Left ventricle myocardium superior (tissue), 1 donor: Measurements from ENCODE around the gene KCNJ14. TPM values are rescaled to one million over a fixed set of nuclear protein-coding genes. Genes with fewer than 3 reads are reported as not detected.
A peak's percentile ranks its signal among the peaks of the same experiment; 100 is the strongest.

ENCODE experiments used
- ATAC-seq: fragments of 200-7000 bp; cut with Tn5 transposase; one replicate; pipeline ENCODE4 v1.9.1; 2020; ENCODE audit warnings: mild to moderate bottlenecking, moderate library complexity
- DNase-seq: peaks from one replicate; pipeline ENCODE4 v3.0.0-alpha.2; 2020
- intact Hi-C: fragments of 100-400 bp; cut with micrococcal nuclease; formaldehyde crosslinking; loops from one replicate; pipeline ENCODE4 v1.11.0; 2022
- long read RNA-seq: library from polyadenylated mRNA; unstranded; transcript quantifications from one replicate; pipeline ENCODE4 v2.0.0, GENCODE V29; 2021
- total RNA-seq: library from RNA; stranded (reverse); fragmentation: NEBNext Ultra II Directional; extraction: Animal tissue kit (Norgen Biotek cat#: 25700); gene quantifications from one replicate; pipeline ENCODE4 v1.2.1, GENCODE V29; 2021
- donor health status: DM: no; HTN: yes; CAD: no; lungs with severe emphysema.

Gene KCNJ14
- 0.35 TPM for total RNA-seq
- long read RNA-seq = 0 reads

DNA sequence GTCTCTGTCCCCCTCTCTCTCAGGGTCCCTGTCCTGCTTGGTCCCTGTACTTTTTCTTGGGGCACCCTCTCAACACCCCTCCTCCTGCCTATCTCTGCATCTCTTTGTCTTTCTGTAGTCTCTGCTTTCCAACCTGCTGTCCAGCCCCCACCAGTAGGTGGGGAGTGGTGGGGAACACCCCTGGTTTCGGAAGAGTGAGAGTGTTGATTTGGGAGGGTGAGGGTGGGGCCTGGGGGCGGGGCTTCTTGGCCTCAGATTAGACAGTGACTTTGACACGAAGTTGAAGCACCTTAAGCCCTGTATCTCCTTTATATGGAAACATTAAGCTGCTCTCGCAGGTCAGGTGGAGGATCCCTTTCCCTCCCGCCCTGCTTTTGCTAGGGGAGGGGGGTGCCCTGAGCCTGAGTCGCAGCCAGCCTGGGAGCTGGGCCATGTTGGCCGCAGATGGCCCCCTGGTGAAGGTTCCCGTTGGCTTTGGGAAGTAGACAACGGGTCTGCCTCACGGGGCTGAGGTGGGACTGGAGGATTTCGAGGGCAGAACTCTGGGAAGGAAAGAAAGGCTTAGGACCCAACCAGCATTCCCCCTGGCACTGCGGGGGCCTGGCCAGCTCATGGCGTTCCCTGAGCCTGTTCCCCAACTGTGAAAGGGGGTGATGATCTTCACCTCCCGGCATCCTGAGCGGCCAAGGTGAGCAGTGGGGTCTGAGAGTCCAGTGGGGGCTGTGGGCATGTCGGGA lies at the start of gene KCNJ14:
Gene KCNJ14, plus strand, starts transcription at position 404 of the 737 bp plus-strand sequence. CDS start 6,151 bp downstream, outside the sequence.
- intact Hi-C loops = no loop called here
- ATAC-seq (no peak), DNase-seq (no peak)

DNA sequence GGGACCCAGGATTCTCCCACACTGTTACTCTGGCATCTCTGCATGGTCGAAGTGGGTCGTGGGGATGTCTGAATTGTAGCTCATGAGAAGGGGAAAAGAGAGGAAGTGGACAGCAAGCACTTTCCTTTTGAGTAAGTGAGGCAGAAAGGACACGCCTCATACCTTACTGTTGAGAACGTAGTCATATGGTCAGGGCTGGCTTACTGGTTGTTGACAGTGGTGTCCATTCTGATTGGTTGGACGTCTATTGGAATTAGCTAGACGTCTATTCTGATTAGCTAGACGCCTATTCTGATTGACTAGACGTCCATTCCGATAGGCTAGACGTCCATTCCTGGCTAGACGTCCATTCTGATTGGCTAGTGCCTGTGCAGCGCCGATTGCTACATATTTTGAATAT lies 49.5 kb upstream of the KCNJ14 start:
- ATAC-seq (no peak), DNase-seq (no peak)
- intact Hi-C loops = no loop called here

DNA sequence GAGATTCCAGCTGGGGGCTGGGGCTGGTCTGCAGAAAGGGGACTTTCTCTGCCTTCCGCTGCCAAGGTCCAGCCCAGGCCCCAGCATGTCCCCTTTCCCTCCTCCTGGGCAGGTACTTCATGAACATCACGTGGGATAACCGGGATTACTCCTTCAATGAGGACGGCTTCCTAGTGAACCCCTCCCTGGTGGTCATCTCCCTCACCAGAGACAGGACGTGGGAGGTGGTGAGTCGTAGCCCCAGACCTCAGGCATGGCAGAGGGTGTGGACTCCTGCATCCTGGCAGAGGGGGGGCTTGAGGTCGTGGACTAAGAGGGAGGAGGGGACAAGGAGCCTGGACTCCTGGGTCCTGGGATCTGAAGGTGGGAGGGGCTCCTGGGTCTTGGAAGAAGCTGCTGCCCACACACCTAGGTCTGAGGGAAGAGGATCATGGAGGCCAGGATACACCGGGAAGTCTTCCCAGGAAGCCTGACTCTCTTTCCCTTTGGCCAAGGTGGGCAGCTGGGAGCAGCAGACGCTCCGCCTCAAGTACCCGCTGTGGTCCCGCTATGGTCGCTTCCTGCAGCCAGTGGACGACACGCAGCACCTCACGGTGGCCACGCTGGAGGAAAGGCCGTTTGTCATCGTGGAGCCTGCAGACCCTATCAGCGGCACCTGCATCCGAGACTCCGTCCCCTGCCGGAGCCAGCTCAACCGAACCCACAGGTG lies 41.3 kb upstream of the KCNJ14 start:
- intact Hi-C loops = no loop called here
- DNase-seq = no peak
- ATAC-seq = no peak

DNA sequence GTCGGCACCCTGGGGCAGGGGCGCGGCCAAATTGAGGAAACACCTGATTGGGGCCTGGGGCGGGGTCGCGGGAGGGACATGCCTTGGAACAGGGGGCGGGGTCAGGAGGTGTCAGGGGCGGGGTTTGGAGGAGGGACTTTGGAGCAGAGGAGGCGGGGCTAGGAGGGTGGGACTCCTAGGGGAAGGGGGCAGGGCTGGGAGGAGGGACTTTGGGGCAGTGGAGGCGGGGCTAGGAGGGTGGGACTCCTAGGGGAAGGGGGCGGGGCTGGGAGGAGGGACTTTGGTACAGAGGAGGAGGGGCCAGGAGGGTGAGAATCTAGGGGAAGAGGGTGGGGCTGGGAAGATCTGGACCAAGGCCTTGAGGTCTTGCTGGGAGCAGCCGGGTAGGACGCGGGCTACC lies 40.0 kb upstream of the KCNJ14 start:
- intact Hi-C loops = no loop called here
- ATAC-seq = peak; percentile 86
- DNase-seq = peak; percentile 82

DNA sequence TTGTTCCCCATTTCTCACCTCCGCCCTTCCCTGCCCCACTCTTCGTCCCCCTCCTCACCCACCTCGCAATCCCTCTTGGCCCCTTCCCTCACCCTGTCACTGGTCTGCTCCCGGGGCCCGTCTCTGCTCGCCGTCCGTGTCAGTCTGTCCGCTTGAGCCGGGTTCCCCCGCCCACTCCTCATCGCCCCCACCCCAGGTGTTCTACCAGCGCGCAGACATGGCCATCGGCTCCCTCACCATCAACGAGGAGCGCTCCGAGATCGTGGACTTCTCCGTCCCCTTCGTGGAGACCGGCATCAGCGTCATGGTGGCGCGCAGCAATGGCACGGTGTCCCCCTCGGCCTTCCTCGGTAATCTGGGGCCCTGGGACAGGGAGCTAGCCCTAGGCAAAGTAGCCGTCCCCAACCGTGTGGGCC lies 39.6 kb upstream of the KCNJ14 start:
- DNase-seq (peak; percentile 39), ATAC-seq (no peak)
- intact Hi-C loops = no loop called here

DNA sequence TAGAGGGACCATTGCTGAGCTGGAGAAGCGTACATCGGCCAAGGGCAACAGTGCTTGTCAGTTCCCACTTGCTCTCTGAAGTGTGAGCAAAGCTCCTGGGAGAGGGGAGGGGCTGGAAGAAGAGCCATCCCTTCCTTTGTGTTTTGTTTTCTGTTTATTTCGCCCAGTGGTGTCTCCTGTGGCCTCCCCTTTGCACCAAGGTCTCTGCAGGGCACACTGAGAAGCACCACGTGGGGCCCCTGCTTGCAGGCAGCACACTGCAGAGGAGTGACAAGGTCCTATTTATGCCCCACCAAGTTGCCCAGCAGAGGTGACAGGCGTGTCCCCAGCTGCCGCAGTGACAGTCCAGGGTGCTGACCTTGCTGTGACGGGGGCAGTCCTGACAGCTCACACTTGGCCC lies 38.0 kb upstream of the KCNJ14 start:
- ATAC-seq = peak; percentile 75
- DNase-seq = peak; percentile 38
- intact Hi-C loops = no loop called here

DNA sequence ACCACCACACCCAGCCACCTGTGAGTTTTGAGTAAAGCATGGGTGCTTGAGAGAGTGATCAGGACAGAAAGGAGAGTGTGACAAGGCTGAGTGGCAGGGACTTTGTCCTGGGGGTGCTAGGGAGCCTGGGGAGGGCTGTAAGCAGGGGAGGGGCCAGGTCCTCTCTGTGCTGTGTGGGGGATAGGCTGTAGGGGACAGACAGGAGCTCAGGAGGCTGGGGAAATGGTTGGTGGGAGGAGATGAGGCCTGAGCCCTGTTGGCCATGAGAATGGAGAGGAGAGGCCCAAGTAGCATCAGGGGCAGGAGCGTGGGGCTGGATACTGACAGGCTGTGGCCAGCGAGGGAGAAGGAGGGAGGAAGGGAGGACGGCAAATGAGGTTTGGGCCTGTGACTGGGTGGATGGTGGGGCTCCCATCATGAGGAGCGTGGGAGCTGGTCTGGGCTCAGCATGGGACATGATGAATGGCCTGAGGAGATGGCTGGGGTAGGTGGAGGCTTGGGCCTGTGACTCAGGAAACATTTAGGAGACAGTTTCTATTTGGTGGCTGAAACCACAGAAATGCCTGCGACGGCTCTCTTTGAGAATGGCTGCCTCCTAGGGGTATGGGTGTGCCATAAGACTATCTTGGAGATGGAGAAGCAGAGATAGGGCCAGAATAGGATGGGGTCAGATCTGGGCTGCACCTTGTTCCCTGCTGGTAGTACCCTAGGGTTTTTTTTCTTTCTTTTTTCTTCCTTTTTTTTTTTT lies 36.9 kb upstream of the KCNJ14 start:
- DNase-seq (no peak), ATAC-seq (no peak)
- intact Hi-C loops = no loop called here

DNA sequence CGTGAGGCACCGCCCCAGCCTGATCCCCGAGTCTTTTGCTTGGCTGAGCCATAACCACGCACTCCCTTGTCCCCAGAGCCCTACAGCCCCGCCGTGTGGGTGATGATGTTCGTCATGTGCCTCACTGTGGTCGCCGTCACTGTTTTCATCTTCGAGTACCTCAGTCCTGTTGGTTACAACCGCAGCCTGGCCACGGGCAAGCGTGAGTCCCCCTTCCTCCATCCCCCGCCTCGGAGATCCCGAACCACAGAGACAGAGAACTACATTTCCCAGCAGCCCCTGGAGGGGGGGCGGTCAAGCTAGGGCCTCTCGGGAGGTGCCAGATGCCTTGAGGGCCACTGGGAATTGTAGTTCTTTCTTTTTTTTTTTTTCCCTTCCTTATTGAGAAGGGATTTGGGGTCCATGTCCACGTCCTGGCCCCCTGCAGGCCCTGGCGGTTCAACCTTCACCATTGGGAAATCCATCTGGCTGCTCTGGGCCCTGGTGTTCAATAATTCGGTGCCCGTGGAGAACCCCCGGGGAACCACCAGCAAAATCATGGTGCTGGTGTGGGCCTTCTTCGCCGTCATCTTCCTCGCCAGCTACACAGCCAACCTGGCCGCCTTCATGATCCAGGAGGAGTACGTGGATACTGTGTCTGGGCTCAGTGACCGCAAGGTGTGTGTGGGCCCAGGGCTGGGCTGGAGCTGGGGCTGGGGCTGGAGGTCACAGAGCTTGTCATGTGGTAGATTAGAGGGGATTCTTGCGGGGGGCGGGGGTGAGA lies 36.0 kb upstream of the KCNJ14 start:
- intact Hi-C loops = no loop called here
- DNase-seq (peak; percentile 52), ATAC-seq (peak; percentile 30)

DNA sequence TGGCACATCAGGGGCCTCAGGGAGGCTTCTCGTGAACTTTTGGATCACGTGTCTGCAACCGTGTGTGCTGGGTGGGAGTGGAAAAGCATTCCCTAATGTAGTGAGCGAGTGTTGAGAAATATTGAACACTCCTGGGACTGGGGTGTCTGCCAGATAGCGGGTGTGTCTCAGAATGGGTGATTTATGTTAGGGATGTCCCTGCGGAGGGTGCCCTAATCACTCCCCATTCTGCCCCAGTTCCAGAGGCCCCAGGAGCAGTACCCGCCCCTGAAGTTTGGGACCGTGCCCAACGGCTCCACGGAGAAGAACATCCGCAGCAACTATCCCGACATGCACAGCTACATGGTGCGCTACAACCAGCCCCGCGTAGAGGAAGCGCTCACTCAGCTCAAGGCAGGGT lies 33.8 kb upstream of the KCNJ14 start:
- ATAC-seq (no peak), DNase-seq (no peak)
- intact Hi-C loops = no loop called here

DNA sequence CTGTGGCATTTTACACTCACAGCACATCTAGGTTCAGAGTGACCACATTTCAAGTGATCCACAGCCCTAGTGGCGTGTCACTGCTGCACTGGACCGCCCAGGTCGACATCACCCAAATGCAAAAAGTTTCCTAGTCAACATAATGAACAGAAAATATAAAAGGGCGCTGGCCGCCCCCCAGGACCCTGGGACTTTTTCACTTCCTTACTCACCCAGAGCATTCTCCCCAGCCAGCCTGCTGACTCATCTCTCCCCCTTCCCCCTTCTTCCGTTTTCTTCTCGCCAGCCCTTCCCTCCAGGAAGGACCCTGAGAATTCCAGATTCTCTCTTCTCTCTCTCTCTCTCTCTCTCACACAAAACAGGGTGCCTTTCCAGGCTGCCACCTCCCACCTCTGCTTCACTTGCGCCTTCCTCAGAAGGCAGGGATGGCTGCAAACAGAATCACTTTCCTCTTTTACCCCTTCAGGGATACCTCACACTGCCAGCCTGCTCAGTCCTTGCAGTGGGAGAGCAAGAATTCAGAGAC lies 30.6 kb upstream of the KCNJ14 start:
- DNase-seq (no peak), ATAC-seq (peak; percentile 43)
- intact Hi-C loops = no loop called here

DNA sequence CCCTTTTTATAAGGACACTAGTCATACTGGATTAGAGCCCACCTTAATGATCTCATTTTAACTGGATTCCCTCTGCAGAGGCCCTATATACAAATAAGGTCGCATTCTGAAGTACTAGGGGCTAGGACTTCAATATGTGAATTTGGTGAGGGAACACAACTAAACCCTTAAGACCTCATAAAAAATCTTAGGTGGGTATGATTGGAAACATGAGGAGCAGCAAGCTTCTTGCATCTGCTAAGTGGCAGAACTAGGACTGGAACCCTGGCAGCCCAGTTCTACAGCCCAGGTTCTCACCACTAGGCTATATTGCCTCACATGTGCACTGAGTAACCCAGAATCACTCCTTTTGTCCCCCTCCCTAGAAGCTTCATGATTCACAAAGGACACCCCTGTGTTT lies 26.7 kb upstream of the KCNJ14 start:
- DNase-seq (no peak), ATAC-seq (no peak)
- intact Hi-C loops = no loop called here

DNA sequence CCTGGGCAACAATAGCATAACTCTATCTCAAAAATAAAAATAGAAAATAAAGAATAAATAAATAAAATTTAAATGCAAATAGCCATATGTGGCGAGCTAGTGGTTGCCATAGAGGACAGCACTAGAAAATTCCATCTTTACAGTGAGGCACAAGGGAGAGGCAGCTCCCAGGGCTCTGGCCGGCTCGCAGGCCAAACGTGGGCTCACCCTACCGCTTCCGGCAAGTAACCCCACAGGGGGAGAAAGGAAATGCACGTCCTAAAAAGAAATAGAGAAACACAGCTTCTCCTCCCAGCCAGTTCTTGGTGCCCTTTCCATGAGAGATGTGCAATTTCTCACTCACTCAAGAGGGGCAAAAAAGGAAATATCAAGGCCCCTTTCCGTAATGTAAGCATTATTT lies 22.0 kb upstream of the KCNJ14 start:
- intact Hi-C loops = no loop called here
- no peak for DNase-seq
- no peak for ATAC-seq

DNA sequence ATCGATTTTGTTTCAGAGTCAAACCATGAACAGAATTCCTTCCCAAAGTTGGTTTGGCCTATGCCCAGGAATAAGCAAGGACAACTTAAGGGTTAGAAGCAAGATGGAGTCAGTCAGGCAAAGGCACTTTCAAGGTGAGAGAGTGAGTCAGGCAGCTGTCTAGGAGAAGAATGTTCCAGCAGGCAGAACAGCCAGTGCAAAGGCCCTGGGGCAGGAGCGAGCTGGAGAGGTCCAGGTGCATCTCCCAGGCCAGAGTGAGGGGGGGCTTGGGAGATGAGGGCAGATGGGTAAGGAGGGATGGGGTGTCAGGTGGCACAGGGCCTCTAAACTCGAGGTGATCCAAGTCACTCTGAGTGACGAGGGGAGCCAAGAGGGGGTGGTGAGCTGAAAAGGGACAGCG lies 18.8 kb upstream of the KCNJ14 start:
- ATAC-seq = no peak
- intact Hi-C loops = no loop called here
- no peak for DNase-seq

DNA sequence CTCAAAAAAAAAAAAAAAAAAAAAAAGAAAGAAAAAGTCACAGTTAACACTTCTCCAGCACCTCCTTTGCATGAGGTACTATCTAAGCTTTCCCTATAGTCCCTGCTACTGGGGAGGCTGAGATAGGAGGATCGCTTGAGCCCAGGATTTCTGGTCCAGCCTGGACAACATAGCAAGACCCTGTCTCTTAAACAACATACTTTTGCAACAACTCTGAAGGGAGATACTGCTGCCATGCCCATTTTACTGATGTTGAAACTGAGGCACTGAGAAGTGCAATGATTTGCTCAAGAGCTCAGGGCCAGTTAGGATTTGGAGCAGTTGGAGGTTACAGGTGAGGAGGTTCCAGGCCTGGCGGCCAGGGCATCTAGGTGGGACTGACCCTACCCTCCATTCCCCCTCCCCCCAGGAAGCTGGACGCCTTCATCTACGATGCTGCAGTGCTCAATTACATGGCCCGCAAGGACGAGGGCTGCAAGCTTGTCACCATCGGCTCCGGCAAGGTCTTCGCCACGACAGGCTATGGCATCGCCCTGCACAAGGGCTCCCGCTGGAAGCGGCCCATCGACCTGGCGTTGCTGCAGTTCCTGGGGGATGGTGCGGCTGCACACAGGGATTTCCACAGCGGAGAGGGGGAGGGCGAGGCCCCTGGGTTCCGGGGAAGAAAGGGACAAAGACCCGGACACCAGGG lies 13.9 kb upstream of the KCNJ14 start:
- intact Hi-C loops = no loop called here
- ATAC-seq = no peak

DNA sequence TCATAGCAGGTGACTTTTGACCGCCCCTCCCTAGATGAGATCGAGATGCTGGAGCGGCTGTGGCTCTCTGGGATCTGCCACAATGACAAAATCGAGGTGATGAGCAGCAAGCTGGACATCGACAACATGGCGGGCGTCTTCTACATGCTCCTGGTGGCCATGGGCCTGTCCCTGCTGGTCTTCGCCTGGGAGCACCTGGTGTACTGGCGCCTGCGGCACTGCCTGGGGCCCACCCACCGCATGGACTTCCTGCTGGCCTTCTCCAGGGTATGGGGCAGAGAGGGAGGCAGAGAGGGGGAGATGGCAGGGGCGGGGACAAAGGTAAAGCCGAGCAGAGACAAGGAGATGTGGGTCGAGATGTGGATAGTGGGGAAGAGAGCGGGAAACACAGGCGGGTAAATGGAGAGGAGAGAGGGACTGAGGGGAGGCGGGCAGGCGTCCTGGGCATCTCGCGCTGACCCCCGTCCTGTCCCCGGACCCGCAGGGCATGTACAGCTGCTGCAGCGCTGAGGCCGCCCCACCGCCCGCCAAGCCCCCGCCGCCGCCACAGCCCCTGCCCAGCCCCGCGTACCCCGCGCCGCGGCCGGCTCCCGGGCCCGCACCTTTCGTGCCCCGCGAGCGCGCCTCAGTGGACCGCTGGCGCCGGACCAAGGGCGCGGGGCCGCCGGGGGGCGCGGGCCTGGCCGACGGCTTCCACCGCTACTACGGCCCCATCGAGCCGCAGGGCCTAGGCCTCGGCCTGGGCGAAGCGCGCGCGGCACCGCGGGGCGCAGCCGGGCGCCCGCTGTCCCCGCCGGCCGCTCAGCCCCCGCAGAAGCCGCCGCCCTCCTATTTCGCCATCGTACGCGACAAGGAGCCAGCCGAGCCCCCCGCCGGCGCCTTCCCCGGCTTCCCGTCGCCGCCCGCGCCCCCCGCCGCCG lies 13.0 kb upstream of the KCNJ14 start:
- no peak for ATAC-seq
- no peak for DNase-seq
- intact Hi-C loops = no loop called here

More for the DNA sequence above, 13.9 kb upstream of the KCNJ14 start:
- DNase-seq = no peak

DNA sequence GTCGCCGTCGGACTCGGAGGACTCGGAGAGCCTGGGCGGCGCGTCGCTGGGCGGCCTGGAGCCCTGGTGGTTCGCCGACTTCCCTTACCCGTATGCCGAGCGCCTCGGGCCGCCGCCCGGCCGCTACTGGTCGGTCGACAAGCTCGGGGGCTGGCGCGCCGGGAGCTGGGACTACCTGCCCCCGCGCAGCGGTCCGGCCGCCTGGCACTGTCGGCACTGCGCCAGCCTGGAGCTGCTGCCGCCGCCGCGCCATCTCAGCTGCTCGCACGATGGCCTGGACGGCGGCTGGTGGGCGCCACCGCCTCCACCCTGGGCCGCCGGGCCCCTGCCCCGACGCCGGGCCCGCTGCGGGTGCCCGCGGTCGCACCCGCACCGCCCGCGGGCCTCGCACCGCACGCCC lies 12.1 kb upstream of the KCNJ14 start:
- intact Hi-C loops = no loop called here
- ATAC-seq = no peak
- no peak for DNase-seq

DNA sequence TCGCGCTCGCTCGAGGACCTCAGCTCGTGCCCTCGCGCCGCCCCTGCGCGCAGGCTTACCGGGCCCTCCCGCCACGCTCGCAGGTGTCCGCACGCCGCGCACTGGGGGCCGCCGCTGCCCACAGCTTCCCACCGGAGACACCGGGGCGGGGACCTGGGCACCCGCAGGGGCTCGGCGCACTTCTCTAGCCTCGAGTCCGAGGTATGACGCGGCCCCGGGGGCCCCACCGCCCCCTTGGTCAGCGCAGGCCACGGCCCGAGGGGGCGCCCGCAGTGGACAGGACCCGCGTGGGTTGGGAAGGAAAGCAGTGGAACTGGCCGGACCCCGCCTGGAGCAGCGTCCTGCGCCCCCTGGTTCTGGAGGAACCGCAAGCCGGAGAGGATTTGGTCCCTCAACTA lies 11.6 kb upstream of the KCNJ14 start:
- ATAC-seq = no peak
- DNase-seq = no peak
- intact Hi-C loops = no loop called here
